SK-N-SH (cell line): ENCODE measurements around the gene PKNOX2.

Experiments used
- CTCF ChIP-seq: fragments of 200-600 bp; sonication (generic); IDR thresholded peaks from 2 replicates; pipeline ENCODE4 v1.6.1; 2017; ENCODE audit warnings: antibody characterized with exemption, mild to moderate bottlenecking, moderate library complexity
- ELF1 ChIP-seq: IDR thresholded peaks from 2 replicates; pipeline ENCODE4 v1.4.0; 2012
- GATA2 ChIP-seq: sonication (generic); formaldehyde crosslinking; IDR thresholded peaks from 2 replicates; pipeline ENCODE4 v1.5.0; 2020; ENCODE audit warnings: mild to moderate bottlenecking, missing genetic modification reagents
- JUND ChIP-seq: IDR thresholded peaks from 2 replicates; pipeline ENCODE4 v1.4.0; 2012
- MXI1 ChIP-seq: IDR thresholded peaks from 2 replicates; pipeline ENCODE4 v1.6.1; 2012; ENCODE audit warnings: mild to moderate bottlenecking, low read depth, low read length, improper control_type of control experiment
- POLR2AphosphoS5 ChIP-seq: IDR thresholded peaks from 2 replicates; pipeline ENCODE4 v1.6.1; 2012; ENCODE audit warnings: low read depth, low read length
- RAD21 ChIP-seq: IDR thresholded peaks from 2 replicates; pipeline ENCODE4 v1.6.1; 2012; ENCODE audit warnings: mild to moderate bottlenecking, low read length
- RCOR1 ChIP-seq: fragments of 150-350 bp; IDR thresholded peaks from 2 replicates; pipeline ENCODE4 v1.6.1; 2017; ENCODE audit warnings: antibody characterized with exemption, low read length
- SIN3A ChIP-seq: IDR thresholded peaks from 2 replicates; pipeline ENCODE4 v1.6.1; 2012; ENCODE audit warnings: low read depth, mild to moderate bottlenecking, low read length, moderate library complexity, borderline replicate concordance
- TF ChIP-seq, protein P1 (sequence below): IDR thresholded peaks from 2 replicates; pipeline ENCODE4 v1.6.1; 2012; ENCODE audit warnings: mild to moderate bottlenecking, low read depth, low read length, moderate library complexity

DNA sequence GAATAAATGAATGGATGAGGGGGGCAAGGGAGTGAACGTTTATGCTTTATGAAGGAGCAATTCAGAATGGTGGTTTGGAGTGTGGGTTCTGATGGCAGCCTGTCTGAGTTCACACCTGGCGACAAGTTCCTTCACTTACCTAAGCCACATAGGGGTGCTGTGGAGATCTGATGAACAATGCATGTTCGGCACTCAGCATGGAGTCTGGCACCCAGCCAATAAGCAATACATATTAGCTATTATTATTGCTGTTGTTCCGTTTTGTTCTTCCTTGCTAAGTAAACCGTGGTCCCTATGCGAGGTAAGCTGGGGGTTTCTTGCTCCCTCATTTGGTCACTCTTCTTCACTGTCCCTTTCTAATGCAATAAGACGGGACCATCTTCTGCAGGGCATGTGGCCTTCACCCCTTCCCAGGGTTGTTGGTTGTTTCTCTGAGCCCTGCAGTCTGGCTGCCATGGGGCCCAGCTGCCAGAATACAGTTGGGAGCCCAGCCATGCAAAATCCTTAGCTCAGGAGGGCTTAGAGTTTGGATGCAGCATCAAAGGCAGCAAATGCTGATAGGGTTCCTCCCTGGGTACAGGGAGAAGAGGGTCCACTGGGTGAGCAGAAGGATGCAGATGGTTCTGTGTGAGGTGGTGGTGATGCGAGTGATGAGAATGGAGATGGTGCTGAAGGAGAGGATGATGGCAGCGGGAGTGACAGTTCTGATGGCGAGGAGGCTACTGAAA lies 6.4 kb upstream of the PKNOX2 start:
- no peak for TF ChIP-seq RCOR1
- no peak for TF ChIP-seq CTCF
- TF ChIP-seq, protein P1, sequence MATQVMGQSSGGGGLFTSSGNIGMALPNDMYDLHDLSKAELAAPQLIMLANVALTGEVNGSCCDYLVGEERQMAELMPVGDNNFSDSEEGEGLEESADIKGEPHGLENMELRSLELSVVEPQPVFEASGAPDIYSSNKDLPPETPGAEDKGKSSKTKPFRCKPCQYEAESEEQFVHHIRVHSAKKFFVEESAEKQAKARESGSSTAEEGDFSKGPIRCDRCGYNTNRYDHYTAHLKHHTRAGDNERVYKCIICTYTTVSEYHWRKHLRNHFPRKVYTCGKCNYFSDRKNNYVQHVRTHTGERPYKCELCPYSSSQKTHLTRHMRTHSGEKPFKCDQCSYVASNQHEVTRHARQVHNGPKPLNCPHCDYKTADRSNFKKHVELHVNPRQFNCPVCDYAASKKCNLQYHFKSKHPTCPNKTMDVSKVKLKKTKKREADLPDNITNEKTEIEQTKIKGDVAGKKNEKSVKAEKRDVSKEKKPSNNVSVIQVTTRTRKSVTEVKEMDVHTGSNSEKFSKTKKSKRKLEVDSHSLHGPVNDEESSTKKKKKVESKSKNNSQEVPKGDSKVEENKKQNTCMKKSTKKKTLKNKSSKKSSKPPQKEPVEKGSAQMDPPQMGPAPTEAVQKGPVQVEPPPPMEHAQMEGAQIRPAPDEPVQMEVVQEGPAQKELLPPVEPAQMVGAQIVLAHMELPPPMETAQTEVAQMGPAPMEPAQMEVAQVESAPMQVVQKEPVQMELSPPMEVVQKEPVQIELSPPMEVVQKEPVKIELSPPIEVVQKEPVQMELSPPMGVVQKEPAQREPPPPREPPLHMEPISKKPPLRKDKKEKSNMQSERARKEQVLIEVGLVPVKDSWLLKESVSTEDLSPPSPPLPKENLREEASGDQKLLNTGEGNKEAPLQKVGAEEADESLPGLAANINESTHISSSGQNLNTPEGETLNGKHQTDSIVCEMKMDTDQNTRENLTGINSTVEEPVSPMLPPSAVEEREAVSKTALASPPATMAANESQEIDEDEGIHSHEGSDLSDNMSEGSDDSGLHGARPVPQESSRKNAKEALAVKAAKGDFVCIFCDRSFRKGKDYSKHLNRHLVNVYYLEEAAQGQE, result no peak
- no peak for TF ChIP-seq POLR2AphosphoS5
- TF ChIP-seq JUND, result no peak
- no peak for TF ChIP-seq SIN3A
- TF ChIP-seq GATA2 (CRISPR knock-in tag), result no peak
- no peak for TF ChIP-seq MXI1
- no peak for TF ChIP-seq ELF1
- no peak for TF ChIP-seq RAD21
